NCI-H2196 (cell line): Measurements from ENCODE around the gene MYRFL.
"Not testable (repeated sequence)": the region's sequence is repeated elsewhere in the genome, so short reads cannot be mapped to it uniquely, and the experiment has no call there.

Source experiments
- DNase-seq: peaks from one replicate; lab custom pipeline; 2025; ENCODE audit not compliant: unreplicated experiment; lab: John Stamatoyannopoulos, UW

MYRFL gene

GRCh38 chr12:69824966-69825560 lies at the start of gene MYRFL:
Gene MYRFL, plus strand, starts transcription at chr12:69825227. Its CDS starts 291 bp downstream, at chr12:69825518.
- no peak for DNase-seq

- no peak for DNase-seq
These were observed 45.1 kb upstream of the MYRFL start for GRCh38 chr12:69779928-69780327.

- no peak for DNase-seq
These were observed 41.7 kb upstream of the MYRFL start for GRCh38 chr12:69783365-69783764.

- DNase-seq, result no peak
These were observed 35.7 kb upstream of the MYRFL start for GRCh38 chr12:69789351-69789750.

- no peak for DNase-seq
These were observed 32.5 kb upstream of the MYRFL start for GRCh38 chr12:69792533-69792932.

GRCh38 chr12:69807101-69807897 lies 17.7 kb upstream of the MYRFL start:
- DNase-seq, result not testable (repeated sequence)

- DNase-seq, result no peak
These were observed 14.0 kb upstream of the MYRFL start for GRCh38 chr12:69810870-69811498.

- DNase-seq, result no peak
These were observed 8.9 kb upstream of the MYRFL start for GRCh38 chr12:69816082-69816481.

GRCh38 chr12:69821032-69821455 lies 4.0 kb upstream of the MYRFL start:
- DNase-seq, result no peak

GRCh38 chr12:69821456-69822159 lies 3.4 kb upstream of the MYRFL start:
- DNase-seq, result peak; percentile 29

GRCh38 chr12:69822201-69822860 lies 2.7 kb upstream of the MYRFL start:
- DNase-seq, result no peak

GRCh38 chr12:69824028-69824427 lies 999 bp upstream of the MYRFL start:
- no peak for DNase-seq

- no peak for DNase-seq
These were observed 3.9 kb downstream of the MYRFL start for GRCh38 chr12:69828897-69829296.

GRCh38 chr12:69833696-69834095 lies 8.7 kb downstream of the MYRFL start:
- DNase-seq, result no peak

GRCh38 chr12:69834147-69834546 lies 9.1 kb downstream of the MYRFL start:
- DNase-seq, result no peak

- no peak for DNase-seq
These were observed 9.5 kb downstream of the MYRFL start for GRCh38 chr12:69834576-69834975.

GRCh38 chr12:69835081-69835480 lies 10.1 kb downstream of the MYRFL start:
- DNase-seq, result no peak

GRCh38 chr12:69836015-69836414 lies 11.0 kb downstream of the MYRFL start:
- DNase-seq, result no peak

GRCh38 chr12:69837191-69837590 lies 12.2 kb downstream of the MYRFL start:
- DNase-seq, result no peak

GRCh38 chr12:69837657-69838415 lies 12.8 kb downstream of the MYRFL start:
- DNase-seq, result no peak
